Activated CD4-positive, alpha-beta T cell treated with anti-CD3 and anti-CD28 coated beads, Interleukin-2, amount 50 U/mL, for 4 hours (primary cell): Measurements from ENCODE around the gene ZNF783.
"Not testable (repeated sequence)": the region's sequence is repeated elsewhere in the genome, so short reads cannot be mapped to it uniquely, and the experiment has no call there.

Source experiments
- DNase-seq, 2 experiments: peaks; one replicate each; pipeline ENCODE4 v3.0.0-alpha.2; 2020

ZNF783 gene

DNA sequence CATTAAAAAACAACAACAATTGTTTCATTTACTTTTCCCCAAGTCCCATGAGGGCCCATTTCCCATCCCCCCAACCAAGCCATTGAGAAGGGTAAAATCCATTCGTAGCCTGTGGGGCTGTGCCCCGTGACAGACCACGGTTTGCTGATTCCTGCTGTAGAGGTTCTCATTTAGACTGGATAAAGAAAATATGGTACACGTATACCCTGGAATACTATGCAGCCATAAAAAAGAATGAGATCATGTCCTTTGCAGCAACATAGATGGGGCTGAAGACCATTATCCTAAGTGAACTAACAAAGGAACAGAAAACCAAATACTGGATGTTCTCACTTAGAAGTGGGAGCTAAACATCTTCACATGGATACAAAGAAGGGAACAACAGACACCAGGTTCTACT, 44.9 kb downstream of the ZNF783 start:
- DNase-seq: no peak

GRCh38 chr7:149307775-149308501, 45.9 kb downstream of the ZNF783 start:
- no peak for DNase-seq

DNA sequence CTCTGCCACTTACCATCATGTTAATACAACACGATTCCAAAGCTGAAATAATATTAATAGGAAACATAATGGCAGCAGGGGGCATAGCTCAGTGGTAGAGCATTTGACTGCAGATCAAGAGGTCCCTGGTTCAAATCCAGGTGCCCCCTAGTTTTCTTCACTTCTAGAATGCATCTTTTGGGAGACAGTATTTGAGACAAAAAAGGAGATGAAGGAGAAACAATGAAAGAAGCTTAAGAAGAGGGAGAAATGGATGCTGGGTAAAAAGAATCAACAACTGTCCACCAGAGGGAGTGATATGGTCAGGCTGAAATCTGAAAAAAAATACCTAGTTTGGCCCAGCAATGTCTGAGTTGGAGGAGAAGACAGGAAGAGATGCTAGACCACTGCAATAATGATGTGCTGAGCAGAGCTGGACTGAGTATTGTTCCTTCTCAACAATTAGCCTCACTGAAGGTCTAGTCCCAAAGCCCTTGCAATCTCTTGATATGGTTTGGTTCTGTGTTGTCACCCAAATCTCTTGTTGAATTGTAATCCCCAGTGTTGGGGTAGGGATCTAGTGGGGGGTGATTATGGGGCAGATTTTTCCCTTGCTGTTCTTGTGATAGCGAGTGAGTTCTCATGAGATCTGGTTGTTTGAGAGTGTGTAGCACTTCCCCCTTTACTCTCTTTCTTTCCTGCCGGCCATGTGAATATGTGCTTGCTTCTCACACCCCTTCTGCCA, 48.3 kb downstream of the ZNF783 start:
- DNase-seq: no peak

DNA sequence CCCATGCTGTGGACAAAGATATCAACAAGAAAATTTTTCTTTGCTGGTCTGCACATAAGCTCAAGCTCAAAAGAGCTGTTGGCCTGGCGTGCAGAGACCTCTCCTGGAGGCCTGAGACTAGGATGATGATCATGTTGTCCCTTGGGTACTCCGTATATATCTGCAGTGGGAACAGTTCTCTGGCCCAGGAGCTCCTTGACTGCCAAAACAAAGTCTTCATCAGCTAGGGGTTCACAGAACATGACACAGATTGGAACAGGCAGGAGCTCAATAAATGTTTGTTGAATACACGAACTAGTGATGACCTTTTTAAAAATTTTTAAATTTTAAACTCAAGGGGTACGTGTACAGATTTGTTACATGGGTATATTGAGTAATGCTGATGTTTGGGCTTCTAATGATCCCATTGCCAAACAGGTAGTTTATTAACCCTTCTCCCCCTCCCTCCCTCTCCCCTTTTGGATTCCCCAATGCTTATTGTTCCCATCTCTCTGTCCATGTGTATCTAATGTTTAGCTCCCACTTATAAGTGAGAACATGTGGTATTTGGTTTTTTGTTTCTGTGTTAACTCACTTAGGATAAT, 49.1 kb downstream of the ZNF783 start:
- DNase-seq: no peak

DNA sequence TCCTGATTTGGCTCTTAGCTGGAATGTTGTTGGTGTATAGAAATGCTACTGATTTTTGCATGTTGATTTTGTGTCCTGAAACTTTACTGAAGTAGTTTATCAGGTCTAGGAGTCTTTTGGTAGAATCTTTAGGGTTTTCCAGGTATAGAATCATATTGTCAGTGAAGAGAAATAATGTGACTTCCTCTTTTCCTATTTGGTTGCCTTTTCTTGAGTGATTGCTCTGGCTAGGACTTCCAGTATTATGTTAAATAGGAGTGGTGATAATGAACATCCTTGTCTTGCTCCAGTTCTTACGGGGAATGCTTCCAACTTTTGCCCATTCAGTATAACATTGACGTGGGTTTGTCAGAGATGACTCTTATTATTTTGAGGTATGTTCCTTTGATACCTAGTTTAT, 52.0 kb downstream of the ZNF783 start:
- DNase-seq: no peak

DNA sequence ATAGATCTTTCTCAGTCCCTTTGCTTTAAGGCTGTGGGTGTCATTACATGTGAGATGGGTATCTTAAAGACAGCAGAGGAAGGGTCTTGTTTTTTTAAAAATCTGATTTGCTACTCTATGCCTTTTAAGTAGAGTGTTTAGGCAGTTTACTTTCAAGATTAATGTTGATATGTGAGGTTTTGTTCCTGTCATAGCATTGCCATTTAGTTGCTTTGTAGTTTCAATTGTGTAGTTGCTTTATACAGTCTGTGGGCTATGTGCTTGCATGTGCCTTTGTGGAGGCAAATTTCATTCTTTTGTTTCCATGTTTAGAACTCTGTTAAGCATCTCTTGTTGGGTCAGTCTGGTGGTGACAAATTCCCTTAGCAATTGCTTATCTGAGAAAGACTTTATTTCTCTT, 54.6 kb downstream of the ZNF783 start:
- no peak for DNase-seq

GRCh38 chr7:149317496-149317895, 55.5 kb downstream of the ZNF783 start:
- no peak for DNase-seq

- DNase-seq: no peak
Observed at GRCh38 chr7:149317986-149318672, 56.1 kb downstream of the ZNF783 start.

DNA sequence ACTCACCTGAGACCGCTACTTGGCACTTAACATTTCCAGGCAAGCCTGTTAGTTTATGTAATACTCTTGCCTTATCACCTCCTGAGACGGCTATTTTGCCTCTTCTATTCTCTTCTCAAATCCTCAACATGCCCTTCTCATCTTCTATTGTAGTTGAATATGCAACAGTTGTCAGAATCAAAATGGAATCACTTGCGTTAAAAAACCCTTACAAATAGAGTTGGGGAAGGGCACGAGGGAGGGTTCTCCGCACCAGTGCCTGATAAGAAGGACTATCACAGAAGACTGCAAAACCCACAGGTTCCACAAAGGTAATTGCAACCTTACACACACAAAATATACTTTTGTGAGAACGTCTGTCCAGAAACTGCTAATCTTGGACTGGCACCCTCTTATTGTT, 57.4 kb downstream of the ZNF783 start:
- DNase-seq: no peak

GRCh38 chr7:149320313-149321124, 58.5 kb downstream of the ZNF783 start:
- no peak for DNase-seq

GRCh38 chr7:149321125-149321905, 59.3 kb downstream of the ZNF783 start:
- not testable (repeated sequence) for DNase-seq

- DNase-seq: no peak
Observed at GRCh38 chr7:149321978-149322541, 60.1 kb downstream of the ZNF783 start.

- DNase-seq: no peak
Observed at GRCh38 chr7:149322737-149323136, 60.7 kb downstream of the ZNF783 start.

GRCh38 chr7:149325248-149325647, 63.3 kb downstream of the ZNF783 start:
- no peak for DNase-seq

- no peak for DNase-seq
Observed at GRCh38 chr7:149329265-149329664, 67.3 kb downstream of the ZNF783 start.

DNA sequence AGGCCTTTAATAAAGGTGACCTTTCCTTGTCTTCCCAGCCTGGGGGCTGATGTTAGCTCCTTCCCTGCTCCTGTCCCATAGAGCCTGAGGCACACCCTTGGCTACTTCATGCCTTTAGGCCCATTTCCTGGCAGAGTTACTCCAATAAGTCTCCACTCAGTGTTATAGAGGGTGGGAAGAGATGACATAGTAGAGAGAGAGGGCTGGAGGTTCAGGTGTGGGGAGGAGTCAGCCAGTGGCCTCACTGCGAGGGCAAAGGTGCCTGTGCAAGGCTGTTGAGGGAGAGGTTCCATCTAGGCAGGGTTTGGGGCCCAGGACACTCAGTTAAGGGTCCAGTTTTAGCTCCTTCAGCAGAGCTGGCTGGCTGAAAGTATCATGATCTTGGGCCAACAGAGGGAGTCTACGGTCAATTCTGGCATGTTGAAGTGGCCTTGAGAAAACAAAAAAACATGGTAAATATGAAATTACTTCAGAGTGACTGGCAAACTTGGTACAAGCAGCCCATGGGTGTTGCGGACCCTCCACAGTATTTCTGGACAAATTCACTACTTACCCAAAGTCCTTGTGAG, 67.9 kb downstream of the ZNF783 start:
- DNase-seq: no peak

GRCh38 chr7:149330914-149331567, 69.0 kb downstream of the ZNF783 start:
- no peak for DNase-seq

GRCh38 chr7:149332602-149333320, 70.8 kb downstream of the ZNF783 start:
- DNase-seq: not testable (repeated sequence)

DNA sequence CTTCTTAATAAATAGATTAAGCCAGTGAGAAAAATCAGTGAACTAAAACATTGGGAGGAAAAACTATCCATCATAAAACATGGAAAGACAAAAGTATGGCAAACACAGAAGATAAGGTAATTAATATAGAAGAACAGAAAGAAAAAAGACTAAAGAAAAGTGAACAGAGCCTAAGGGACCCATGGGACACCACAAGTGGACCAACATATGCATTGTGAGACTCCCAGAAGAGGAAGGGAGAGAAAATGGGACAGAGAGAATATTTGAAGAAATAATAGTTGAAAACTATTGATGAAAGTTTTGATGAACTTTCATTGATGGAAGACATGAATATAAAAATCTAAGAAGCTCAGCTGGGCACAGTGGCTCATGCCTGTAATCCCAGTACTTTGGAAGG, 71.3 kb downstream of the ZNF783 start:
- no peak for DNase-seq

DNA sequence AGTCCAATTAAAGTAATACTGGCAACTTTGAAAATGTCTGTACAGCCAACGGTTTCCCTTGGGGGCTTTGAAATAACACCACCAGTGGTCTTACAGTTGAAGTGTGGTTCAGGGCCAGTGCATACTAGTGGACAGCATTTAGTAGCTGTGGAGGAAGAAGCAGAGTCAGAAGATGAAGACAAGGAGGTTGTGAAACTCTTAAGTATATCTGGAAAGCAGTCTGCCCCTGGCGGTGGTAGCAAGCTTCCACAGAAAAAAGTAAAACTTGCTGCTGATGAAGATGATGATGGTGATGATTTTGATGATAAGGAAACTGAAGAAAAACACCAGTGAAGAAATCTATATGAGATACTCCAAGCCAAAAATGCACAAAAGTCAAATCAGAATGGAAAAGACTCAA, 72.2 kb downstream of the ZNF783 start:
- DNase-seq: no peak
